Hematopoietic multipotent progenitor cell (in vitro differentiated cells): ENCODE data around the gene ATP11B. TPM values are rescaled to one million over a fixed set of nuclear protein-coding genes. Genes with fewer than 3 reads are reported as not detected.
"Not testable (repeated sequence)": the region's sequence is repeated elsewhere in the genome, so short reads cannot be mapped to it uniquely, and the experiment has no call there.

ENCODE experiments used
- DNase-seq, 3 donors: peaks; one replicate each; pipeline ENCODE4 v3.0.0-alpha.2; 2011 to 2015; ENCODE audit warnings: low read depth in 2 of 3, low spot score in 2 of 3
- total RNA-seq: library from RNA; depleted of rRNA; stranded (reverse); fragments of >200 nt; gene quantifications from one replicate; pipeline ENCODE4 v1.2.3, GENCODE V29; 2012

The ATP11B gene
- total RNA-seq, 1 donor, result 21.8 TPM

- DNase-seq, result peak in 1 of 3 donors; percentile 6
Measured at GRCh38 chr3:182794455-182795388, 1.4 kb downstream of the ATP11B start.

GRCh38 chr3:182795389-182795782, 2.1 kb downstream of the ATP11B start:
- DNase-seq, result peak; percentile 25 to 51 (median 40)

GRCh38 chr3:182796310-182796709, 3.0 kb downstream of the ATP11B start:
- DNase-seq, result no peak

GRCh38 chr3:182797876-182798275, 4.6 kb downstream of the ATP11B start:
- DNase-seq, result no peak

- DNase-seq, result not testable (repeated sequence)
Measured at GRCh38 chr3:182799143-182799542, 5.8 kb downstream of the ATP11B start.

- DNase-seq, result no peak
Measured at GRCh38 chr3:182800508-182800907, 7.2 kb downstream of the ATP11B start.

- no peak for DNase-seq
Measured at GRCh38 chr3:182802413-182803390, 9.4 kb downstream of the ATP11B start.

- no peak for DNase-seq
Measured at GRCh38 chr3:182803596-182803995, 10.3 kb downstream of the ATP11B start.

- DNase-seq, result no peak
Measured at GRCh38 chr3:182807061-182807460, 13.8 kb downstream of the ATP11B start.

- no peak for DNase-seq
Measured at GRCh38 chr3:182808041-182808770, 14.9 kb downstream of the ATP11B start.

GRCh38 chr3:182809531-182809930, 16.2 kb downstream of the ATP11B start:
- DNase-seq, result no peak

- DNase-seq, result no peak
Measured at GRCh38 chr3:182810574-182811268, 17.4 kb downstream of the ATP11B start.

GRCh38 chr3:182811269-182811596, 17.9 kb downstream of the ATP11B start:
- DNase-seq, result no peak

- no peak for DNase-seq
Measured at GRCh38 chr3:182812123-182812522, 18.8 kb downstream of the ATP11B start.

- DNase-seq, result no peak
Measured at GRCh38 chr3:182814419-182815062, 21.2 kb downstream of the ATP11B start.

GRCh38 chr3:182816181-182816580, 22.9 kb downstream of the ATP11B start:
- DNase-seq, result no peak

GRCh38 chr3:182818296-182818978, 25.1 kb downstream of the ATP11B start:
- DNase-seq, result no peak

- no peak for DNase-seq
Measured at GRCh38 chr3:182821221-182821981, 28.1 kb downstream of the ATP11B start.
